Epidermal melanocyte (primary cell): Measurements from ENCODE around the gene ZNF341.
"Not testable (repeated sequence)": the region's sequence is repeated elsewhere in the genome, so short reads cannot be mapped to it uniquely, and the experiment has no call there.

ENCODE experiments used
- DNase-seq: peaks from one replicate; pipeline ENCODE4 v3.0.0; 2011; ENCODE audit warnings: low spot score; ENCODE audit not compliant: insufficient read length

The ZNF341 gene

GRCh38 chr20:33731693-33732165 is at the start of gene ZNF341:
ZNF341 (plus strand) TSS chr20:33731996; CDS start chr20:33732022, 26 bp downstream.
- DNase-seq = peak; percentile 20

GRCh38 chr20:33684533-33685327 is 47.1 kb upstream of the ZNF341 start:
- DNase-seq = peak; percentile 11

GRCh38 chr20:33685328-33686099 is 46.3 kb upstream of the ZNF341 start:
- peak; percentile 5 for DNase-seq

GRCh38 chr20:33686100-33686983 is 45.5 kb upstream of the ZNF341 start, which contains the start of gene E2F1:
E2F1 (minus strand) TSS chr20:33686385; CDS start chr20:33686264, 121 bp downstream.
- DNase-seq = peak; percentile 97

GRCh38 chr20:33686984-33687366 is 44.8 kb upstream of the ZNF341 start:
- no peak for DNase-seq

GRCh38 chr20:33687370-33687915 is 44.4 kb upstream of the ZNF341 start:
- no peak for DNase-seq

GRCh38 chr20:33687993-33688937 is 43.5 kb upstream of the ZNF341 start:
- no peak for DNase-seq

GRCh38 chr20:33688938-33689424 is 42.8 kb upstream of the ZNF341 start:
- no peak for DNase-seq

- DNase-seq = no peak
Measured at GRCh38 chr20:33689493-33689892, 42.3 kb upstream of the ZNF341 start.

- no peak for DNase-seq
Measured at GRCh38 chr20:33689973-33690372, 41.8 kb upstream of the ZNF341 start.

- no peak for DNase-seq
Measured at GRCh38 chr20:33693289-33693688, 38.5 kb upstream of the ZNF341 start.

- DNase-seq = no peak
Measured at GRCh38 chr20:33693741-33694638, 37.8 kb upstream of the ZNF341 start.

- no peak for DNase-seq
Measured at GRCh38 chr20:33694639-33695012, 37.2 kb upstream of the ZNF341 start.

GRCh38 chr20:33696448-33696847 is 35.3 kb upstream of the ZNF341 start:
- no peak for DNase-seq

GRCh38 chr20:33697129-33697528 is 34.7 kb upstream of the ZNF341 start:
- DNase-seq = no peak

GRCh38 chr20:33698966-33699365 is 32.8 kb upstream of the ZNF341 start:
- DNase-seq = not testable (repeated sequence)

GRCh38 chr20:33700696-33701441 is 30.9 kb upstream of the ZNF341 start:
- not testable (repeated sequence) for DNase-seq
